BJ (cell line): ENCODE results near the gene ZNF512B. TPM values are rescaled to one million over a fixed set of nuclear protein-coding genes. Genes with fewer than 3 reads are reported as not detected.
"Not testable (repeated sequence)": the region's sequence is repeated elsewhere in the genome, so short reads cannot be mapped to it uniquely, and the experiment has no call there.

Experiments
- CTCF ChIA-PET: fragments of 350-600 bp; formaldehyde crosslinking; extraction: SDS; loops from one replicate; lab custom pipeline; 2021; ENCODE audit warnings: antibody characterized with exemption, inconsistent platforms; lab: Yijun Ruan, JAX
- POLR2A ChIA-PET: fragments of 300-600 bp; sonication (Branson Sonifier 250); formaldehyde crosslinking; extraction: SDS; loops from one replicate; lab custom pipeline; 2021; ENCODE audit warnings: antibody characterized with exemption; lab: Charles Lee
- DNase-seq: peaks from one replicate; pipeline ENCODE4 v3.0.0-alpha.2; 2011; ENCODE audit warnings: low read depth
- H3K27me3 ChIP-seq: 2 replicates; pipeline ENCODE4 v1.6.0; 2011; ENCODE audit warnings: low read length; ENCODE audit not compliant: control insufficient read depth, insufficient read depth
- H3K36me3 ChIP-seq: 2 replicates; pipeline ENCODE4 v1.5.1; 2011; ENCODE audit warnings: low read length; ENCODE audit not compliant: control insufficient read depth, insufficient read depth
- H3K4me3 ChIP-seq: 2 replicates; pipeline ENCODE4 v1.5.1; 2011; ENCODE audit warnings: low read depth, mild to moderate bottlenecking, control low read depth, low read length
- CTCF ChIP-seq: IDR thresholded peaks from 2 replicates; pipeline ENCODE4 v1.5.1; 2011; ENCODE audit warnings: low read depth, mild to moderate bottlenecking, control low read depth, inconsistent platforms, low read length, moderate library complexity; ENCODE audit not compliant: insufficient read depth
- polyA plus RNA-seq: library from polyadenylated mRNA; depleted of rRNA; stranded (reverse); fragments of >200 nt; gene quantifications from 2 replicates; pipeline ENCODE4 v1.2.3, GENCODE V29; 2011

Gene ZNF512B
- polyA plus RNA-seq, 1 experiment, result 6.0 TPM

GRCh38 chr20:63917811-63918210 lies 51.9 kb downstream of the ZNF512B start:
- Histone ChIP-seq H3K36me3 (peaks cover 6% of the 10 kb centered on the region; the same call in 1 of the 2 replicates), H3K4me3 (no peak overlapping the region), H3K27me3 (no peaks in the 10 kb centered on the region)
- TF ChIP-seq CTCF, result no peak
- ChIA-PET CTCF (interaction anchor here (0.8 to 0.9 kb wide), 2 partner anchors 8 to 55 kb away, joined by 3 read pairs; no protein-coding TSS in a partner anchor), POLR2A (no interaction called here)
- no peak for DNase-seq

GRCh38 chr20:63916371-63916939 lies 53.3 kb downstream of the ZNF512B start:
- DNase-seq, H3K27me3 ChIP-seq, H3K36me3 ChIP-seq, POLR2A ChIA-PET, H3K4me3 ChIP-seq, CTCF ChIA-PET: not testable (repeated sequence)

- Histone ChIP-seq H3K27me3 (no peaks in the 10 kb centered on the region), H3K36me3 (peaks cover 6% of the 10 kb centered on the region; the same call in 1 of the 2 replicates), H3K4me3 (no peak overlapping the region)
- no peak for TF ChIP-seq CTCF
- ChIA-PET POLR2A (no interaction called here), CTCF (interaction anchor here (0.6 kb wide), 1 partner anchor 14 kb away, joined by 4 read pairs; no protein-coding TSS in a partner anchor)
- no peak for DNase-seq
Measured at GRCh38 chr20:63915471-63915870, 54.3 kb downstream of the ZNF512B start.

GRCh38 chr20:63913768-63914167 lies 56.0 kb downstream of the ZNF512B start:
- ChIA-PET POLR2A (no interaction called here), CTCF (no interaction called here)
- Histone ChIP-seq H3K4me3 (no peak overlapping the region), H3K27me3 (no peaks in the 10 kb centered on the region), H3K36me3 (0 out of 2 replicates have a peak, but pooled peaks cover 1% of the 10 kb centered on the region)
- TF ChIP-seq CTCF, result no peak
- DNase-seq, result no peak

- CTCF ChIA-PET, result interaction anchor here (1.8 kb wide), 1 partner anchor 15 kb away, joined by 4 read pairs; no protein-coding TSS in a partner anchor
- Histone ChIP-seq H3K4me3 (no peak overlapping the region), H3K27me3 (no peaks in the 10 kb centered on the region), H3K36me3 (no peaks in the 10 kb centered on the region)
- POLR2A ChIA-PET, result no interaction called here
- DNase-seq, result no peak
- TF ChIP-seq CTCF, result no peak
Measured at GRCh38 chr20:63911176-63911575, 58.6 kb downstream of the ZNF512B start.
